HG02973 (cell line): ENCODE measurements around the gene CENPT.

Experiments used
- ATAC-seq: cut with Tn5 transposase; IDR thresholded peaks from one replicate; pipeline ENCODE4 v1.9.1; 2021; ENCODE audit warnings: moderate library complexity; ENCODE audit not compliant: unreplicated experiment

The CENPT gene

DNA sequence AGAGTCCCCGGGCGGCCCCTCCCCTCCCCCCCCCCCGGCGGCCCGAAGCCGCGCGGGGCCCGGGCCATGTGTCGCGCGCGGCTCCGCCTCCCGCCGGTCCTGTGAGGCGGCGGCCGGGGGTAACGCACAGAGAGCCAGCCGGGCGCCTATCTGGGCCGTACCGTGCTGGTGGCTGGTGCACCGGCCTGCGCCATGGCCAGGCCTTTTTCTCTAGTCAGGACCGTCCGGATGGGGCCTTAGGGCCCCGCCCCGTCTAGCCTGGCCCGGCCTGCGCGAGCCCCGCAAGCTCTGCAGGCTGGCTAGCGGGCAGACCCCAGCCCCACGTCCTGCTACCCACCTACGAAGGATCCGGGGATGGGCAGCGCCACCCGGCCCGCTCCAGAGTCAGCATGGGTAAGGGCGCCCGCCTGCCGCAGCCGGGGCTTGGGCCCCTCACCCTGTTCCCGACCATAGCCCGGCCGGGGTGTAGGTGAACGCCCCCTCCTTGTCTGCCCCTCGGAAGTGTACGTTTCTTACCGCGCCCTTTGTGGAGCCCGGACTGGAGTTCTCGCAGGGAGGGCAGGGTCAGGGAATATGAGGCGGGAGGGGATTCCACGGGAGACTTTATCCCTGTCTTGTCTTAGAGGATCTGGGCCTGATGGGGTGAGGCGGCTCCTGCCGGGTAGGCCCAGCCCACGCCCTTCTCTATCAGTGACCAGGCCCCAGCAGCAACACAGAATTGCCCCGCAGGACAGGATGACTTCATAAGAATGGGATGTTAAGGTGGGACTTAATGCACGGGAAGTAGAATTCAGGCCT lies at the start of gene CENPT:
CENPT (minus strand) TSS at position 630 of the 798 bp plus-strand sequence. CDS start 13,834 bp downstream, outside the sequence.
- peak; percentile 35 for ATAC-seq

GRCh38 chr16:67897231-67897630 lies 49.7 kb upstream of the CENPT start:
- ATAC-seq: no peak

- ATAC-seq: no peak
These were observed 46.4 kb upstream of the CENPT start for GRCh38 chr16:67893743-67894399.

DNA sequence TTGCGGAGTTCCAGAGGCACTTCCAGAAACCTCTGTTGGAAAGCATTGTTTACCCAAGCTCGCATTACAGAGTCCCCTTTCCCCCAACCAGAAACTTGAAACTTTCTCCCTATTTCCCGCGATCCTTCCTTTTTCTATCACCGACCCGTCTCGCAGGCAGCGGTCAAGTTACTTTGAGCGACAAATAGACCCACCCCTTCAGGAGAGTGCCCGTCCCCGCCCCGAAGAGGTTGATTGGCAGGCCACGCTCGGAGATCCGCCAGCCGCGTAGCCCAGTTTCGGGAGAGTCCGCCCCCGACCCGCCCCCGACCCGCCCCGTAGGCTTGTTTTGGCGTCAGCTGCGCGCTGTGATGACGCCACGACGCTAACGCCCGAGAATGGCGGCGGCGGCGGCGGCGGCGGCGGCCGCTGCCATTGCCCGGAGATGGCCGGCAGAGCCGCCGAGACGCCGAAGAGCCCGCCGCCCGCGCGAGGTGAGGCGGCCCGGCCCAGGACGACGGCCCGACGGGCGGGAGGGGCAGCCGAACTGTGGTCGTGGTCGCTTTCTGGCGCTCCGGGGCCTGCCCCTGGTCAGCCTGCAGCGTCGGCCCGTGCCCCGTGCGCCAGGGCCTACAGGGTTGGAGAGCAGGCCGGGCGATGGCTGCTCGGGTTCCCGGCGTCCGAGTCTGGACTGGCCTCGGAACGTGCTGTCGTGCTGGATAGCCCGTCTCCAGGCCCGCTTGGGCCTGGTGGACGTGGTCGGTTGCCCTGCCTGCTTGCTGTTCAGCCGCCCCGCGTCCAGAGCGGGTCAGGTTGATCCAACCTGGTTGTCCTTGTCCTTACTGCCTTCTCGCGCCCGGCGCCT lies 45.6 kb upstream of the CENPT start, which contains the start of gene PSKH1:
PSKH1 (plus strand) TSS at position 356 of the 844 bp plus-strand sequence. CDS start 15,496 bp downstream, outside the sequence.
- peak; percentile 86 for ATAC-seq

GRCh38 chr16:67892375-67892774 lies 44.9 kb upstream of the CENPT start:
- ATAC-seq: no peak

DNA sequence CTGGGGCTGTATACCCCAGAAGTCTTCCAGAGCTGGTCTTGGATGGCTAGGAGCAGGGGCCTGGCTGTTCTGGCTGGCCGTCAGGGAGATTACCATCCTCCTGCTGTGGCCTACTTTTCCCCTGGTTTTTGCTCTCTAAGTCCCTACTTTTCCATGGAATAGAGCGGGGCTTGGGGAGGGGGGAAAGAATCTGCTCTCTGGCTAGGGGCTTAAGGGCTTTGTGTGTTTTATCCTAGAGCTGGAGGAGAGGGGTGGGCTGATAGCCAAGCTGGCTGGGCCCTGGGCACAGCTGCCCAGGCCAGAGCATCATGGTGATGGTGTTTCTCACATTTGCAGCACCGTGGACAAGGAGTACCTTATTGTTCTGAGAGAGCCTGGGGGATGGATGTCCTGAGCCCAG lies 40.8 kb upstream of the CENPT start:
- no peak for ATAC-seq

DNA sequence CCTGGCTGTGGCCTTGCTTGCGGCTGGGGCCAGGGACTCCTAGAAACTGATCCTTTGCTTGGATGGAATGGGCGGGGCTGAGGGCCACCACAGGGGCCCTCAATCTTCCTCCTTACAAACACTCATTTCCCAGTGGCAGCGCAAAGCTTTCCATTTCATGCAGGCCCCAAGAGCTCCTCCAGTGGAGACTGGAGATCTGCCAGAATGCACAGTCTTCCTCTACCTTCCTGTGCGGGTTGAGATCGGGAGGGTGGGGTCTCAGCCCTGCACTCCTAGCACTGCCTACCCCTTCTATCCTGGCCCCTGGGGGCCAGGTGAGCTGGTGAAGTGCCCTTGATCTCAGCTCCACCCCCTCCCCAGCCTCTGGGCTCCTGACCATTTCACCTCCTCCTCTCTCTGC lies 38.9 kb upstream of the CENPT start:
- no peak for ATAC-seq

- ATAC-seq: no peak
These were observed 38.5 kb upstream of the CENPT start for GRCh38 chr16:67885976-67886375.

- ATAC-seq: no peak
These were observed 38.1 kb upstream of the CENPT start for GRCh38 chr16:67885545-67885944.

- no peak for ATAC-seq
These were observed 37.2 kb upstream of the CENPT start, which contains the start of gene NRN1L for GRCh38 chr16:67884684-67885083. Gene NRN1L (plus strand): TSS chr16:67884885. CDS start chr16:67884904, 19 bp downstream.

DNA sequence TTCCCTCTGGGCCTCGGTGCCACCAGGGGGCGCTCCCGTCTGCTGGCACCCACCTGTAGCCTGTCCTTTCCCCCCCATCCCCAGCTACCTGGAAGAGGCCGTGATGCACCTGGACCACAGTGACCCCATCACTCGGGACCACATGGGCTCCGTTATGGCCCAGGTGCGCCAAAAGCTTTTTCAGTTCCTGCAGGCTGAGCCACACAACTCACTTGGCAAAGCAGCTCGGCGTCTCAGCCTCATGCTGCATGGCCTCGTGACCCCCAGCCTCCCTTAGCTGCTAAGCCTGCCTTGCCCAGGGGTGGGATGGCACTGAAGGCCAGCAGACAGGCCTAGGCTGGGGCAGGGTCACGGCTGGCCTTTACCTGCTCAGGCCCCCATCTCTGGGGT lies 36.4 kb upstream of the CENPT start:
- ATAC-seq: no peak

DNA sequence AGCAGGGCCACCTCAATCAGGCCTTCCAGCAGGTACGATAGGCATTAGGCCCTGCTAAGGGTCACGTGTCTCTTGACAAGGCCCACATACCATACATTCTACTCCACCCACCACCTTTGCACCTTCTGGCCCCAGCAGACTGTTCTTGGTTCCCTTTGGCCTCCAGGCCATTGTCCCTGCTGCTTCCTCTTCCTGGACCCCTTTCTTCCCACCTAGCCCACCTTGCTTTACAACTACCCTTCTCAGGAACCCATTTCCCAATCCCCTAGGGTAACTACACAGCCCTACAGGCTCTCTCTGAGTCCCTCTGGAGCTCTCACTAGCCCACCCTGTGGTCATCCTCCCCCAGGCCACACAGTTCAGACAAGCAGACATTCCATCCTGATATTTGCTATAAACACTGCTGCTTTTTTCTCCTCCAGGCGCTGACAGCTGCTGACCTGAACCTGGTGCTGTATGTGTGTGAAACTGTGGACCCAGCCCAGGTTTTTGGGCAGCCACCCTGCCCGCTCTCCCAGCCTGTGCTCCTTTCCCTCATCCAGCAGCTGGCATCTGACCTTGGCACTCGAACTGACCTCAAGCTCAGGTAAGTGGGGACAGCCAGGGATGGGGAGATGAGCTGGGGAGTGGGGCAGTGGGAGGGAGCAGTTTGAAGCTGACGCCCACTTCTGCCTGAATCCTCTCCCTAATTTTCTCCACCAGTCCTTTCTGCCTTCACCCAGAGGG lies 35.8 kb upstream of the CENPT start:
- no peak for ATAC-seq

DNA sequence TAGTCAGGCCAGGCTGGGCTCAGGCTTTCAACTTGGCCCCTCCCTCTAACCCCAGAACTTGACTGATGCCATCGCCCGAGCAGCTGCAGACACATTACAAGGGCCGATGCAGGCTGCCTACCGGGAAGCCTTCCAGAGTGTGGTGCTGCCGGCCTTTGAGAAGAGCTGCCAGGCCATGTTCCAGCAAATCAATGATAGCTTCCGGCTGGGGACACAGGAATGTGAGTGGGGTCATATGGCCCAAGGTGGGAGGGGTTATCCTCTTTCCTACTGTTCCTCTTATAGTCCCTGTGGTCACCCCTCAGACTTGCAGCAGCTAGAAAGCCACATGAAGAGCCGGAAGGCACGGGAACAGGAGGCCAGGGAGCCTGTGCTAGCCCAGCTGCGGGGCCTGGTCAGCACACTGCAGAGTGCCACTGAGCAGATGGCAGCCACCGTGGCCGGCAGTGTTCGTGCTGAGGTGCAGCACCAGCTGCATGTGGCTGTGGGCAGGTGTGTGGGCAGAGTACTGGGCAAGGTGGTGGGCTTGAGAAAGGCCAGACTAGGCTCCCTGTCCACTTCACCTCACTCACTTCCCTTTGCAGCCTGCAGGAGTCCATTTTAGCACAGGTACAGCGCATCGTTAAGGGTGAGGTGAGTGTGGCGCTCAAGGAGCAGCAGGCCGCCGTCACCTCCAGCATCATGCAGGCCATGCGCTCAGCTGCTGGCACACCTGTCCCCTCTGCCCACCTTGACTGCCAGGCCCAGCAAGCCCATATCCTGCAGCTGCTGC lies 35.1 kb upstream of the CENPT start:
- ATAC-seq: no peak

DNA sequence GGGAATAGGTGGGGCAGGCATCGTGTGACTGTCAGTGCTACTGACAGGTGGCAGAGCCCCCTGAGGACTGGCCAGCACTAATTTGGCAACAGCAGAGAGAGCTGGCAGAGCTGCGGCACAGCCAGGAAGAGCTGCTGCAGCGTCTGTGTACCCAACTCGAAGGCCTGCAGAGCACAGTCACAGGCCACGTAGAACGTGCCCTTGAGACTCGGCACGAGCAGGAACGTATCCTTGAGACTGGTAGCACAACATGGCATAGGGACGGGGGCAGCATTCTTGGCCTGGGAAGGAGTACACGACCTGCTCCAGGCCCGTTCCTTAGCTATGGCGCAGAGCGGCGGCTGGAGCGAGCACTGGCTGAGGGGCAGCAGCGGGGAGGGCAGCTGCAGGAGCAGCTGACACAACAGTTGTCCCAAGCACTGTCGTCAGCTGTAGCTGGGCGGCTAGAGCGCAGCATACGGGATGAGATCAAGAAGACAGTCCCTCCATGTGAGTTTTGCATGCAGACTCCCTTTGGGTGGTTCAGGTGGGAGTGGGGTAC lies 34.2 kb upstream of the CENPT start:
- ATAC-seq: no peak

- ATAC-seq: no peak
These were observed 33.1 kb upstream of the CENPT start for GRCh38 chr16:67880584-67880983.

DNA sequence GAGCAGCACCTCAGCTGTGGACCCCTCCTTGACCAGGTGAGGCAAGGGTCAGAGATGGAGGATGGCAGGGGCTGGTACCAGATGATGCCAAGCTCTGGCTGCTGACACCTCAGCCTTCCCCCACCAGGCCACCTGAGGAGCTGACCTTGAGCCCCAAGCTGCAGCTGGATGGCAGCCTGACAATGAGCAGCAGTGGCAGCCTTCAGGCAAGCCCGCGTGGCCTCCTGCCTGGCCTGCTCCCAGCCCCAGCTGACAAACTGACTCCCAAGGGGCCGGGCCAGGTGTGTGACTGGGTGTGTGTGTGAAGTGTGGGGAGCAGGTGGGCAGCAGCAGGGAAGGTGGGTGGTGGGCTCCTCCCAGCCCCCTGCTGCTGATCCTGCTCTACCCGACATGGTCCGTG lies 32.4 kb upstream of the CENPT start:
- ATAC-seq: no peak

DNA sequence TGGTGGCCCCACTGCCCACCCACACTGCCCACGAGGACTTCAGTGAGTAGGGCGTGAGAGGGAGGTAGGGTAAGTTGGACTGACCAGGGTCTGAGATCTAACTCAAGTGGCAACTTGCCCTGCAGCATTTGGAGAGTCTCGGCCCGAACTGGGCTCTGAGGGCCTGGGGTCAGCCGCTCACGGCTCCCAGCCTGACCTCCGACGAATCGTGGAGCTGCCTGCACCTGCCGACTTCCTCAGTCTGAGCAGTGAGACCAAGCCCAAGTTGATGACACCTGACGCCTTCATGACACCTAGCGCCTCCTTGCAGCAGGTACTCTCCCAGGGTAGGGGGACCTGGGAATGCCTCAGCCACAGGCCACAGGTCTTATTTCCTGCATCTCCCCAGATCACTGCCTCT lies 32.0 kb upstream of the CENPT start:
- no peak for ATAC-seq

GRCh38 chr16:67878846-67879245 lies 31.4 kb upstream of the CENPT start:
- ATAC-seq: no peak

DNA sequence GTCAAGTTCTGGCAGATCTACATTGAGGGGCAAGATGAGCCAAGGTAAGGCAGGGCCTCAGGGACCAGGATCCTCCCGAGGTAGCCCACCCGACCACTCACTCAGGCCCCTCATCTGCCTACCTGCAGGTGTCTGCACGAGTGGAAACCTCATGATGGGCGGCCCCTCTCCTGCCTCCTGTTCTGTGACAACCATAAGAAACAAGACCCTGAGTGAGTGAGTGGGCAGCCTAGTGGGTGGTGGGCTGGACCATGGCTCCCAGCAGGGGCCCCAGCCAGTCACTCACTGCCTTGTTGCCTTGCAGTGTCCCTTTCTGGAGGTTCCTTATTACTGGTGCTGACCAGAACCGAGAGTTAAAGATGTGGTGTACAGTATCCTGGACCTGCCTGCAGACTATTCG lies 30.7 kb upstream of the CENPT start:
- ATAC-seq: no peak

GRCh38 chr16:67877064-67877463 lies 29.6 kb upstream of the CENPT start:
- no peak for ATAC-seq
